IPS DF 6.9 (cell line): ENCODE measurements around the gene CDH23.
A peak's percentile ranks its signal among the peaks of the same experiment; 100 is the strongest.

Experiments used
- DNase-seq: peaks from one replicate; pipeline ENCODE4 v3.0.0-alpha.2; 2013; ENCODE audit warnings: low read depth, low spot score
- H3K27ac ChIP-seq: one replicate; pipeline ENCODE4 v1.5.1; 2013; ENCODE audit warnings: low read length, control low read depth
- H3K27me3 ChIP-seq: 2 replicates; pipeline ENCODE4 v1.6.1; 2013; ENCODE audit warnings: mild to moderate bottlenecking, low read length; ENCODE audit not compliant: control insufficient read depth, insufficient read depth
- H3K36me3 ChIP-seq: 2 replicates; pipeline ENCODE4 v1.6.1; 2013; ENCODE audit warnings: low read length; ENCODE audit not compliant: control insufficient read depth, insufficient read depth
- H3K4me1 ChIP-seq: 2 replicates; pipeline ENCODE4 v1.6.1; 2013; ENCODE audit warnings: low read length; ENCODE audit not compliant: control insufficient read depth, insufficient read depth
- H3K4me3 ChIP-seq: 2 replicates; pipeline ENCODE4 v1.5.1; 2013; ENCODE audit warnings: mild to moderate bottlenecking, low read length
- H3K9me3 ChIP-seq: 2 replicates; pipeline ENCODE4 v1.6.1; 2013; ENCODE audit warnings: low read length, inconsistent platforms; ENCODE audit not compliant: control insufficient read depth, insufficient read depth
- WGBS: extraction: QIAGEN DNeasy Blood & Tissue Kit; methylation state at CpG from one replicate; pipeline ENCODE4 v1.1.7; 2013; ENCODE audit warnings: mixed read lengths, missing lambda C conversion rate; ENCODE audit not compliant: insufficient read length, insufficient coverage; 5-methylcytosine and 5-hydroxymethylcytosine counted together

The CDH23 gene

DNA sequence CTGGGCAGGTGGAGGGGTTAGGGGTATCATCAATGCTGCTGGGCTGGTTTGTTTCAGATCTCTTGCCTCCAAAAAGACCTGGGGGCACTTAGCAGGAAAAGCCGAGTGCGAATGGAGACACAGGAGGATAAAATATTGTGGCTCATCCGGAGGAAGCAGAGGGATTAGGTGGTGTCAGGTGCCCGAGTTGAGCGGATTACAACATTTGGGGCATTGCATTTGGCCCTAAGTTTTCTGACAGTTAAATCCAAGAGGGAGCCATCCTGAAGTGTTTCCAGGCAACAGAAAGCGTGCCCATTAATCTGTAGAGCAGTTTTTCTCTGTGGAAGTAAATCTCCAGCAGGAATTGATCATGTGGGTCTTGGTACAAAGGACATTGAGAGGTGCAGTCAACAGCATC lies 85.9 kb downstream of the CDH23 start:
- H3K4me3 ChIP-seq, result no peak overlapping the region
- H3K36me3 ChIP-seq, result no peaks in the 10 kb centered on the region
- no peaks in the 10 kb centered on the region; the same call in 1 of the 2 replicates for H3K4me1 ChIP-seq
- no peaks in the 10 kb centered on the region for H3K9me3 ChIP-seq
- H3K27me3 ChIP-seq, result no peaks in the 10 kb centered on the region
- no peak overlapping the region for H3K27ac ChIP-seq
- DNase-seq, result no peak
- WGBS, result no CpG with 5 or more reads among the region's 6 CpGs

DNA sequence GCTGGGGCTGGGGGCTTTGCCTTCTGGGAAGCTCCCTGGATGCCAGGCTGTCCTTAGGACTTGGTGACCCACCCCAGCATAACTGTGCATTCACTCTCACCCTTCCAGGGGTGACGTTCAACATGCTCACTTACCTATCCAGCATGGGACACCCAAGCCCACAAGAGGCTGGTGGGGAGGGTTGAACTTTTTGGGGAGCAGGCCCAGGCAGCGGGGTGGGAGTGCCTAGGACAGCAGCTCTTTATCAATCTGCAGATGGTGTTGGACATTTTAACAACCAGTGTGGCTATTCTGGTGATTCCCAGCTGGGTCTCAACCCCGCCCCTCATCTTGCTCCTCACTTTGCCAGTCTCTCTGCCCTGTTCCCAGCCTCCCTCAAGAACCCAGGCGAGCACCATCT lies 86.4 kb downstream of the CDH23 start:
- H3K27me3 ChIP-seq, result no peaks in the 10 kb centered on the region
- no peaks in the 10 kb centered on the region for H3K9me3 ChIP-seq
- no peaks in the 10 kb centered on the region for H3K36me3 ChIP-seq
- WGBS, result no CpG with 5 or more reads among the region's 4 CpGs
- no peak for DNase-seq
- H3K27ac ChIP-seq, result no peak overlapping the region
- no peaks in the 10 kb centered on the region; the same call in 1 of the 2 replicates for H3K4me1 ChIP-seq
- H3K4me3 ChIP-seq, result no peak overlapping the region

DNA sequence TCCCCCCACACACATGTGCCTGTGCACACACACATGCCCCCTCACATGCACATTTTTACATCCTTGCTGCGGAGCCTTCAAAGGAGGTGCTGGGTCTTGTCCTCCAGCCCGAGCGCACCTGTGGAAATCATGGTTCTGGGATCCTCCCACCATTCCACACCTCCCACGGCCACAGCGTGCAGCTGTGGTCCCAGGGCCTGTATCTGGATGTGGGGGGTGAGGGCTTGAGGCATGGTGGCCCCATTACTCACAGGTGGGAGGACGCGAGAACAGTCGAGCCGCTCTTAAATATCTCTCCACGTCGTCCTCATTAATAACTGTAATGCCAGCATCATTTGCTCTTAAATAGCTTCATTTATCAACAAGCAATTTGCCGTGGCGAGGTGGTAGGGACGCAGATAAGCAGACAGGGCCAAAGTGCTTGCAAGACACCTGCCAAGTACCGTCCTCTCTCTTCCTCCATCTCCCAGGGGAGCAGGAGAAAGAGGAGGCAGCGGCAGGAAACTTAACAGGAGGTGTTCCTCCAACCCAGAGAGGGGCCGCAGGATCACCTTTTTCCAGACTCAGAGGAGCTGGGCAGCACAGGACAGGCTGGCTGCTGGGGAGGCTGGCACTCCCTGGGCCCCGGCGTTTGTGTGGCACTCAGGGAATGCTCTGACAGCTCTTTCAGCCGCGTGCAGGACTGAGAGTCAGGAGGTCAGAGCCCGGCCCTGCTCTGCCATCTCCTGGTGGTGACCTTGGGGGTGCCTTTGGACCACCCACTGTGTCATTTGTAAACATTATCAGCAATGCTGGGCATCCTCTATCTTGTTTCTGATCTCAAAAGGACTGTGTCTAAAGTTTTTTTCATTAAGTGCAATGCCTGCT lies 87.4 kb downstream of the CDH23 start:
- Histone ChIP-seq H3K9me3 (no peaks in the 10 kb centered on the region), H3K27ac (no peak overlapping the region), H3K4me3 (no peak overlapping the region), H3K4me1 (no peaks in the 10 kb centered on the region; the same call in 1 of the 2 replicates), H3K27me3 (no peaks in the 10 kb centered on the region), H3K36me3 (no peaks in the 10 kb centered on the region)
- no CpG with 5 or more reads among the region's 22 CpGs for WGBS
- no peak for DNase-seq

DNA sequence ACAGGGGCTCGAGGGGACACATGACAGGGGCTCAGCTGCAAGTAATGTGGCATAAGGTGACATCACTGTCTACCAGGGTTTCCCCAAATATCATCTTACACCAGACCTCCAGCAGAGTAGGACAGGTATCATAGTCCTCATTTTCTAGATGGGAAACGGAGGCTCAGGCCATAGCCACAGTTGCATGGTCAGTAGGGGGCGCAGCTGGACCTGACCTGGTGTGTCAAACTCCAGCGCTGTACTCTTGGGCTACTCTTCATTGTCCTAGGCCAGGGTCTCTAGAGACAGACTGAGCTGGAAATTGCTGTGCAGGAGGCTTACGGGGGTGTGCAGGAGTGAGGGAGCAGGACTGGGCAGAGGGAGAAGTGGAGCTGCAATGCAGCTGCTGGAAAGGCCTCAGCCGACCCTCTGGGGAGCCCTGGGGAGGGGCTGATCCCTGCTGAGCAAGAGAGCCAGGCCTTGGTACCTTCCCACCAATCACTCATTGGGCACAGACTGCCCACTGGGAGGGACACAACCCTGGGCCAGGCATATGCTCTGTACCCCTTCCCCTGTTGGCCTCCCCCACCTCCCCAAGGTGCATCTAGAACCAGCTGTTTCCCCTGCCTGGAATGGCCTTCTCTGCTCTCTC lies 89.9 kb downstream of the CDH23 start:
- Histone ChIP-seq H3K4me3 (no peak overlapping the region), H3K27me3 (no peaks in the 10 kb centered on the region), H3K9me3 (no peaks in the 10 kb centered on the region), H3K36me3 (no peaks in the 10 kb centered on the region), H3K27ac (no peak overlapping the region), H3K4me1 (no peaks in the 10 kb centered on the region; the same call in 1 of the 2 replicates)
- WGBS, result no CpG with 5 or more reads among the region's 6 CpGs
- peak; percentile 71 for DNase-seq

DNA sequence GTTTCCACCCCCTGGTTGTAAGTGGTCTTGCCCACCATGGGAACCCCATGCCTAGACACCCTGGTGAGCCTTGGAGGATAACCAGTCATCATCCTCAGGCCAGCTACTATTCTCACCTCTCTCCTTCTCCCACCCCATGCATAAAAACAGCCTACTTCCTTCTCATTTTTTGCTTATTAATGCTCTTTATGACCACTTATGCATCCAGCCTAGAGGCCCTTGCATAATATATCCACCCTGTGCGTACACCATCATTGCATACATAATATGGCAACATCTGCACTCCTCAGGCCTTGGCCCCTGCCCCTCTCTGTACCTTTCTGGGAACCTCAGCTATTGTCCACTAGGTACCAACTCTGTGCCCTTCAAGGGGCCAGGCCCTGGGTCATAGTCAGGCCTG lies 91.0 kb downstream of the CDH23 start:
- no peaks in the 10 kb centered on the region for H3K36me3 ChIP-seq
- WGBS, result no CpG with 5 or more reads among the region's 1 CpG

DNA sequence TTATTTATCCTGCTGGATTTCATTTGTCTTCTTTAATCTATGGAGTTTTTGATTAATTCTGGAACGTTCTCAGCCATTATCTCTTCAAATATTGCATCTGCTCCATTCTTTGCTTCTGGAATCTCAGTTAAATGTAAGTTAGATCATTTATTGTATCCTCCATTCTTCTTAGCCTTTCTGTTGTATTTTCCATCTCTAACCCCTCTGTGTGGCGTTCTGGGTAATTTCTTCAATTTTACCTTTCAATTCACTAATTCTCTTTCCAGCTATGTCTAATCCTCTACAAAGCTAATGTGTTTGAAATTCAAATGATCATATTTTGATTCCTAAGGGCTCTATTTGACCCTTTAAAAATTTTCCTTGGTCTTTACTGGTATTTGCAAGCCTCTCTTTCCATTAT lies 92.4 kb downstream of the CDH23 start:
- Histone ChIP-seq H3K4me3 (no peak overlapping the region), H3K36me3 (no peaks in the 10 kb centered on the region), H3K27ac (no peak overlapping the region), H3K27me3 (no peaks in the 10 kb centered on the region), H3K9me3 (no peaks in the 10 kb centered on the region), H3K4me1 (no peaks in the 10 kb centered on the region; the same call in 1 of the 2 replicates)
- WGBS, result no CpG with 5 or more reads among the region's 2 CpGs
- no peak for DNase-seq

More for the DNA sequence above, 91.0 kb downstream of the CDH23 start:
- no peaks in the 10 kb centered on the region for H3K27me3 ChIP-seq
- H3K9me3 ChIP-seq, result no peaks in the 10 kb centered on the region
- no peak overlapping the region for H3K27ac ChIP-seq
- no peak for DNase-seq
- H3K4me3 ChIP-seq, result no peak overlapping the region
- H3K4me1 ChIP-seq, result no peaks in the 10 kb centered on the region; the same call in 1 of the 2 replicates

DNA sequence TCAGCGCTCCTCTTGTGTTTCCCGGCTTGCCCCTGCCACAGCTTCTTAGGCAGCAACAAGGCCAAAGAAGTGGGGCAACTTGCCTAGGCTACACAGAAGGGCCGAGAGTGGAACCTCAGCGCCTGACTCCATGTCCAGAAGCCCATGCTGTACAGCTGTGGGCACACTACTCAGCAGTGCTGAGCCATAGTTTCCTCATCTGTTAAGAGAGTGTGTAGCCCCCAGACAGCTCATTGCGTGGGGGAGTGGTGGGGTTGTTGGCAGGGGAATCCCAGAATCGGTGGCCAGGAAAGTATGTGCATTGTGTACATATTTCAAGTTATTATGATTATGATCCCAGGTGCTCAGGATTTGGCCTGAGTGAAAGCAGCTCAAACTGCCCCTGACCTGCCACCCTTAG lies 96.2 kb downstream of the CDH23 start:
- WGBS, result no CpG with 5 or more reads among the region's 6 CpGs
- Histone ChIP-seq H3K4me3 (no peak overlapping the region), H3K9me3 (no peaks in the 10 kb centered on the region), H3K27me3 (peaks cover 3% of the 10 kb centered on the region; the same call in 1 of the 2 replicates), H3K36me3 (no peaks in the 10 kb centered on the region), H3K27ac (no peak overlapping the region), H3K4me1 (peaks cover 2% of the 10 kb centered on the region; the same call in 1 of the 2 replicates)
- no peak for DNase-seq

DNA sequence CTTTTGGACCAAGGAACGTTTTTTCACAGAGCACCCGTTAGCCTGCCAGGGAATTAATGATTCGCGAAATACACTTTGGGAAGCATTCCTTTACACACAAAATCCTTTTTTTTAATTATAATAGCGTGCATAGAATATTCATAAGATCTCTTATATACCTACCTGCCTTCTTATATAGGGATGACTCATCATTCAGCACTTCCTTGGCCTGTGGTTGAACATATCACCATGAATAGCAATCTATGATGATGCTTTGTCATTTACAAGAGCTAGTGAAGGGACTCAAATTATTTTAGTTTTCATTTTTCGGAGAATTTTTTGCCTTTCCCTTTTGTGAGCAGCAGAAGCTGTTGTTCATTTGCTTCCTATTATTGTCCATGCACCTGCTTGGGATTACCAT lies 97.0 kb downstream of the CDH23 start:
- H3K27me3 ChIP-seq, result peaks cover 11% of the 10 kb centered on the region
- no peak for DNase-seq

DNA sequence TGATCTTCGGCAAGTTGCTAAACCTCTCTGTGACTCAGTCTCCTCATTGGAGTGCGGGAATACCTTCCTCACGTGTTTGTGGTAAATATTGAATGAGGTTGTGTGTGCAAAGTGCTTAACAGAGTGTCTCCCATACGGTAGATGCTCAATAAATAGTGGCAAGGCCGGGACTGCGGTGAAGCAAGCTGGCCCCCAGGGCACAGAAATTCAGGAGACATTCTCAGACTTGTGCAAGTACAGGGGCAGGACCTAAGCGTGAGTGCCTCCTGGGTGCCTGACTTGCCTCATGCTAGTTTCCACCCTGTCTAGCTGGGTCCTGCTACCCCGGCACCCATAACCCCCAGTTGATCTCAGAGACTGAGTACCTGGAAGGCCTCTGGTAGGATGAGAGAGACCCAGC lies 97.8 kb downstream of the CDH23 start:
- no peak overlapping the region for H3K4me3 ChIP-seq
- no CpG with 5 or more reads among the region's 8 CpGs for WGBS
- DNase-seq, result no peak
- H3K9me3 ChIP-seq, result no peaks in the 10 kb centered on the region
- no peak overlapping the region for H3K27ac ChIP-seq
- no peaks in the 10 kb centered on the region for H3K36me3 ChIP-seq
- H3K4me1 ChIP-seq, result peaks cover 2% of the 10 kb centered on the region; the same call in 1 of the 2 replicates
- peaks cover 14% of the 10 kb centered on the region for H3K27me3 ChIP-seq

More for the DNA sequence above, 97.0 kb downstream of the CDH23 start:
- H3K36me3 ChIP-seq, result no peaks in the 10 kb centered on the region
- H3K4me3 ChIP-seq, result no peak overlapping the region
- peaks cover 2% of the 10 kb centered on the region; the same call in 1 of the 2 replicates for H3K4me1 ChIP-seq
- no CpG with 5 or more reads among the region's 6 CpGs for WGBS
- H3K9me3 ChIP-seq, result no peaks in the 10 kb centered on the region
- H3K27ac ChIP-seq, result no peak overlapping the region

DNA sequence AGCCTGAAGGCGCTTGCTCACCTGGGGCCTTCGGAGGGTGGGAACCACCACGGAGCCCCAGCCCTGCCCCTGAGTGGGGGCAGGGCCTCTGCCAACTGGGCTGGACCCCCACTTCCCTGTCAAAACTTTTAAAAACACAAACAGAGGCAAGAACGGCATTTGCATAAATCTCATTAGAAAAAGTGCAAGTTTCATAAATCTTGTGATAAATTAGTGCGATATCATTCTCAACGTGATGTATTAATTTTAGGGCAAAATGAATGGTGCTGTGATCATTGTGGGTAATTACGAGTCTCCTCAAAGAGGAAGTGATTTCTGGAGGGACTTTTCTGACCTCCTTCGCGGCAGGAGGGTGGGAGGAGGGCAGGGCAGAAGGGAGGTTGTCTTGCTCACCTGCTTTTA lies 98.3 kb downstream of the CDH23 start:
- no peak for DNase-seq
- WGBS, result no CpG with 5 or more reads among the region's 9 CpGs

More for the DNA sequence above, 98.3 kb downstream of the CDH23 start:
- Histone ChIP-seq H3K36me3 (no peaks in the 10 kb centered on the region), H3K27me3 (peaks cover 14% of the 10 kb centered on the region), H3K4me1 (peaks cover 2% of the 10 kb centered on the region; the same call in 1 of the 2 replicates), H3K27ac (no peak overlapping the region), H3K9me3 (no peaks in the 10 kb centered on the region), H3K4me3 (no peak overlapping the region)
